ENCODE results near the gene MEOX1.
"Not testable (repeated sequence)": the region's sequence is repeated elsewhere in the genome, so short reads cannot be mapped to it uniquely, and the experiment has no call there.

Gene MEOX1

DNA sequence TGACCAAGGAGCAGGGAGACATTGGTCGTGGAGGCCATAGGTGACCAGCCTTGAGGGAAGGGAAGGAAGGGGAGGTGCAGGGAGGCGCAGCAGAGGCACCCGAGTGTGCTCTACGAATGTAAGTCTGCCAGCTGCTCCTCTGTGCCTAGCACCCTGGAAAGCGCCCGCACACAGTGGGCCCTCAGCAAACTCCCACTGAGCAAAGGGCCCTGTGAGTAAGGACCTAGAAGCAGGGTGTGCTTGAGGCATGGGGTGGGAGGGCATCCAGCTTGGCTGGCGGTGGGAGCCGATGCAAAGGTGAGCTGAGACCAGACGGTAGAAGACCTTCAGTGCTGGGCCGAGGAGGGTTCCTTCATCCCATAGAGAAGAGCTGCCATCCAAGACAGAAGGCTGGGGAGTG is 36.2 kb upstream of the MEOX1 start:
- Histone ChIP-seq H3K27me3 (no peaks in the 10 kb centered on the region), H3K9ac (no peak overlapping the region), H3K4me1 (peaks cover 21% of the 10 kb centered on the region), H3K4me2 (no peak overlapping the region), H3K4me3 (no peak overlapping the region), H4K20me1 (no peaks in the 10 kb centered on the region), H3K9me3 (no peaks in the 10 kb centered on the region), H3K27ac (no peak overlapping the region), H3K36me3 (no peaks in the 10 kb centered on the region)
- no peak for TF ChIP-seq Cebpa-rat (IDR thresholded peaks at IDR 0.05)

DNA sequence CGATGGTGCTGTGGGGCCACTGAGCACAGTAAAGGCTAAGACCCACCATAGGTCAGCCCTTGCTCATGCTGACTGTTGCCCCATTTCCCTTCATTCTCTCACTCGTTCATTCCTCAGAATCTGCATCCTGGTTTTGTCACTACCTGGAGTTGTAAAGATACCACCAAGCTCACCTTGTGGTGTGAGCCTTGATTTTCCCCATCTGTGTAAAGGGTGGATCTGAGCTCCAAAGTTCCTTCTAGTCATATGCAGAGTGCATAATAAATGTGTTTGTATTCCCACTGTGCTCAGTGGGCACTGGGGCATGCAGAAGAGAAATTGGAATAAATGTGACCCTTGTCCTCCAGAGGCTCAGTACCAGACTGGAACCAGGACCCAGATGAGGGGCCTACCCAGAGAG is 35.2 kb upstream of the MEOX1 start:
- no peaks in the 10 kb centered on the region for H3K27me3 ChIP-seq
- no peaks in the 10 kb centered on the region for H4K20me1 ChIP-seq
- H3K36me3 ChIP-seq = no peaks in the 10 kb centered on the region
- H3K4me3 ChIP-seq = no peak overlapping the region
- no peak overlapping the region for H3K9ac ChIP-seq
- no peaks in the 10 kb centered on the region for H3K9me3 ChIP-seq
- no peak overlapping the region for H3K4me2 ChIP-seq
- H3K27ac ChIP-seq = no peak overlapping the region
- H3K4me1 ChIP-seq = peaks cover 18% of the 10 kb centered on the region
- no peak for TF ChIP-seq Cebpa-rat (IDR thresholded peaks at IDR 0.05)

DNA sequence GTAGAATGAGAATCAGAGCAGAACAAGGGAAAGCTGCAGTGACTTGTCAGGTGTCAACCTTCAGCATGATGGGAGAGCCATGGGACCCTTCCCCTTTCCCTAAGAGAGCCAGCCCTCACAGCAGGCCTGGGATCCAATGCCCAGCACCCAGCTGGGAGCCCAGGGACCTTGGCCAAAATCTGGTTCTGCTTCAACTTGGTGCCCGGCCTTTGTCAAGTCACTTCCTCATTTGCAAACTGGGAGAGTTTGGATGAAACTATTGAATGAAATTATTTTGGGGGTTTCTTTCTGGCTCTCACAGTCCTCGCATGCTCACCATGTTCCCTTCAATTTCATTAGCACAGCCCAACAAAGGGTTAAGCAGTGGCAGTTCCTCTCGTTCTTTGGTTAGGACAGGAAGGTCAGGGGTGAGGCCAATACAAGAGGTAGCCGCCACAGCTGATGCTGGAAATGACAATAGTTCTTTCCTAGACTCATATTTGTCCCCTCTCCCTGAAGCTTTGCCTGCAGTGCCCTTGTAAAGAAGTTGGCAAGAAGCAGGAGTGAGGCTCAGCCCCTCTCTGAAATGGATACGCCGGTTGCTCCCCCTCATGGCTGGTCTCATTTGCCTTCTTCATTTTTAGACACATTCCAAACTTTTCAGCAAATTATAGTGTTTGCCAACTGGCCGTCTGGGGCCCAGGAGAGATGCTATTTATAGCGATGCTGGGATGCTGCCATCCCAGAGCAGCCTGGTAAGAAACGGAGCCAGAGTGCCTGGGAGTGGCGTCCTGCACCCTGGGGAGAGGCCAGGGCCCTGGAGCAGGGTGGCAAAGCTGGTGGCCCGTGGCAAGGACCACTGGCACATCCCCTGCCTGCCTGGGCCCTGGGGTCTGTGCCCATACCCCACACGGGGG is 34.5 kb upstream of the MEOX1 start:
- TF ChIP-seq Cebpa-rat (IDR thresholded peaks at IDR 0.05) = no peak
- H3K4me1 ChIP-seq = peaks cover 11% of the 10 kb centered on the region
- no peak overlapping the region for H3K9ac ChIP-seq
- H3K4me2 ChIP-seq = no peak overlapping the region; the same call in 1 of the 2 replicates
- H3K27me3 ChIP-seq = no peaks in the 10 kb centered on the region
- H3K9me3 ChIP-seq = no peaks in the 10 kb centered on the region
- H4K20me1 ChIP-seq = no peaks in the 10 kb centered on the region
- no peaks in the 10 kb centered on the region for H3K36me3 ChIP-seq
- H3K4me3 ChIP-seq = no peak overlapping the region
- no peak overlapping the region for H3K27ac ChIP-seq

DNA sequence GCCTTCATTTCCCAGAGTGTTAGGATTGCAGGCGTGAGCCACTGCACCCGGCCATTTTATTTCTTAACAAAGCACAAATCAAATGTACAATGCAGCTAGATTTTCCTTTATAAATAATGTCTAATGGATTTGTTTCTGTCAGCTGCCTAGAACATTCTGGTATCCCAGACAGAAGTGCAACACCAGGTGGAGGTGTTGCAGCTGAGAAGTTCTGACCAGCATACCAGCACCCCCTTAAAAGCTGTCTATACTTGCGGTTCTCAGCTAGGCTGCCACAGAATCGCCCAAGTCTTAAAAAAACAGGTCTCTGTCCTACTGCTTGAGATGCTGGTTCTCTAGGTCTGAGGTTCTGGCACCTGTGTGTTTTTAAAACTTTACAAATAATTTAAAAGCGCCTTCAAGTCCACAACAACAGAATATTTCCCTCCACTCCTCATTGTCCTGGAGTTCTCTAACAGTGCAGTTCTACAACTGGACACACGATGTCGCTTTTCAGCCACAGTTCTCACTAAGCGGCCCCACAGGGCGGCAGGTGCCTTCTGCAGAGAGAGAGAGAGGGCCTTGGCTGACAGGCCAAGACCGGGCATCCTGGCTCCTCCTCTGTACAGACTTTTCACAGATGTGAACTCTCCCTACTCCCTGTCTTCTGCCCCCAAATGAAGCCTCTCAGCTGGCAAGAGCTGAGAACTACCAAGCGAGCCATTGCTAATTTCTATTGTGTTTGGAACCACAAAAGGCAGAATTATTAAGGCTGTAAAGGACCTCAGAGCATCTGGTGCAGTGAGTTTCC is 32.6 kb upstream of the MEOX1 start:
- no peaks in the 10 kb centered on the region for H3K27me3 ChIP-seq
- no peak overlapping the region for H3K9ac ChIP-seq
- H3K4me2 ChIP-seq = no peak overlapping the region
- no peak overlapping the region for H3K27ac ChIP-seq
- H3K36me3 ChIP-seq = no peaks in the 10 kb centered on the region
- TF ChIP-seq Cebpa-rat (IDR thresholded peaks at IDR 0.05) = no peak
- H3K4me3 ChIP-seq = no peak overlapping the region
- peaks cover 5% of the 10 kb centered on the region; the same call in 1 of the 2 replicates for H3K4me1 ChIP-seq
- H4K20me1 ChIP-seq = no peaks in the 10 kb centered on the region
- H3K9me3 ChIP-seq = no peaks in the 10 kb centered on the region

DNA sequence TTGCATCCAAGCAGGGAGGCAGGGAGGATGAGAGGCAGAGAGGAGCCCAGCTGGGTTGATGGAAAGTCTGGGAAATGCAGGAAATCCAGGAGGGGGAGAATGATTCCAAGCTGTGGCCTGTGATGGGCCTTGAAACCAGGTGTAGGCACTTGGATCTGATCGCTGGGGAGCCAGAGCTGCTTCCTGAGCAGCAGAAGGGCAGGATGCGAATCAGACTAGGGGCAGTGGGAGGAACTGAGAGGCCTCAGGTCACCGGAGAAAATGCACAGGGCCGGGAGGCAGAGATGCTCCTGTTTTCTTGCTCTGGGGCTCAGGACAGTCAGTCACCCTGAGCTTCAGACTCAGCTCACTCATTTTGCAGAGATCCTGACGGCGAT is 29.6 kb upstream of the MEOX1 start:
- no peaks in the 10 kb centered on the region for H3K27me3 ChIP-seq
- H3K4me1 ChIP-seq = peaks cover 3% of the 10 kb centered on the region; the same call in 1 of the 2 replicates
- H3K4me2 ChIP-seq = no peak overlapping the region
- no peaks in the 10 kb centered on the region for H3K36me3 ChIP-seq
- no peak overlapping the region for H3K27ac ChIP-seq
- no peaks in the 10 kb centered on the region for H3K9me3 ChIP-seq
- no peaks in the 10 kb centered on the region for H4K20me1 ChIP-seq
- H3K9ac ChIP-seq = no peak overlapping the region; the same call in 1 of the 2 replicates
- no peak overlapping the region for H3K4me3 ChIP-seq
- TF ChIP-seq Cebpa-rat (IDR thresholded peaks at IDR 0.05) = no peak

DNA sequence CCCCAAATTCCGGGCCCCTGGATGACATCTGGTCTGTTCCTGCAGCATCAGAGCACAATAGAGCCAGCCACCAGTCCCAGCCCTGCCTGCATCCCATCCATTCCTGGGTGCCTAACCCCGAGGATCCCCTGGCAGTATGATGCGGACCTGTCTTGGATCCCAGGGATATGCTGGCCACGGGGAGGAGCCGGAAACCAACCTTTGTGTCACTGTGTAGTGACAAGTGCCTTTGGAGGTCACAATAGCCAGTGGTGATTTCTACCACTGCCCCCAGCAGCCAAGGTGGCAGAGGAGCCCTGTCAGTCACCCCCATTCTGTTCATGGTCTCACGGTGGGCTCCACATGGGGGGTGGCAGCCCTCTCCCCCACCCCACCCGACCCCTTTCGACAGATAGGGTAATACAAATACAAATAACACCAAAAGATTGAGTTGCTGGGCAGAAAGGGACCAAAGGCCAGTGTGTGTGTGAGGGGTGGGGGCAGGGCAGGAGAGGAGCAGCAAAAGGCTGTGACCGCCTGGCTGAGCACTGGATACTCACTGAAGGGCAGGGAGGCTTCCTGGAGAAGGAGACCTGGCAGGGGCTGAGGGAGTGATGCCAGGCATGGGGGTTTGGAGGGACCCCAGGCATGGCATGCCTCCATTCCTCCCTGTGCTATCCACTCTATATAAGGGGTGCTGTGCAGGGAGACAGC is 29.0 kb upstream of the MEOX1 start:
- Histone ChIP-seq H4K20me1 (no peaks in the 10 kb centered on the region), H3K4me3 (no peak overlapping the region), H3K27me3 (no peaks in the 10 kb centered on the region), H3K27ac (no peak overlapping the region), H3K9ac (no peak overlapping the region), H3K36me3 (no peaks in the 10 kb centered on the region), H3K4me2 (no peak overlapping the region), H3K4me1 (no peaks in the 10 kb centered on the region), H3K9me3 (no peaks in the 10 kb centered on the region)
- no peak for TF ChIP-seq Cebpa-rat (IDR thresholded peaks at IDR 0.05)

DNA sequence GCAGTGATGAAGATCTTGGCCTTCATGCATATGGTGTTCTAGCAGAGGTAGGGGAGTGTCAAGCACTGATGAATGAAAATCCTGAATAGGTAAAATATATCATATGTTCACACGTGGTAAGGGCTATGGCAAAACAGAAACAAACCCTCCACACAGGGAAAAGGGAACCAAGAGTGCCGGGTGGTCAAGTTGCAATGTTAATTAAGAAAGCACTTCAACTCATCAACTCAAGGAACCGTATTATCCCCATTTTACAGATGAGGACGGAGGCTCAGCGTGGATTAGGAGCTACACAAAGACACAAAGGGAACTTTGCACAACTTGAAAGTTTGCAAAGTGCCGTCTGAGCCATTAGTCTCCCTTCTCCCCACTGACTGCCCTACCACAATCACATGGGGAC is 28.1 kb upstream of the MEOX1 start:
- Histone ChIP-seq H3K4me3 (no peak overlapping the region), H4K20me1 (no peaks in the 10 kb centered on the region), H3K27me3 (no peaks in the 10 kb centered on the region), H3K4me1 (peaks cover 4% of the 10 kb centered on the region), H3K36me3 (no peaks in the 10 kb centered on the region), H3K9ac (no peak overlapping the region), H3K9me3 (no peaks in the 10 kb centered on the region), H3K27ac (no peak overlapping the region), H3K4me2 (no peak overlapping the region)
- no peak for TF ChIP-seq Cebpa-rat (IDR thresholded peaks at IDR 0.05)

DNA sequence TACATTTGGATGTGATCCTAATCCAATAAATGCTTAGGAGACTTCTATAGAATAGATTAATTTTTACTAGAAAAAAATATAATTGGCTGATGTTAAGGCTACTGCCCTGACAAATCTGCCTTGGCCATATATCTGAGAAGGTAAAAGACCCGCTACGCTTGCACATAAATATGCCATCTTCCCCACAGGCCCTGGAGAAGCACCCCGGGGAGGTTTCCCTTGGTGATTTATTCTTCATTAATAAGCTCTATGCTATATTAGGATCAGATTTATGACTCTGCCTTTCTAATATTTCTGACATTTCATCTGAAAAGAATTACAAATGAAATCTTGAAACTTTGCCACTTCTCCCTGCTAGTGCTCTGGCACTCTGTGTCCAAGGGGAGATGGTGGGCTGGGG is 27.4 kb upstream of the MEOX1 start:
- Histone ChIP-seq H3K4me1 (peaks cover 11% of the 10 kb centered on the region), H3K9me3 (no peaks in the 10 kb centered on the region), H3K4me3 (no peak overlapping the region), H3K9ac (no peak overlapping the region), H3K4me2 (no peak overlapping the region), H4K20me1 (no peaks in the 10 kb centered on the region), H3K36me3 (no peaks in the 10 kb centered on the region), H3K27me3 (no peaks in the 10 kb centered on the region), H3K27ac (no peak overlapping the region)
- no peak for TF ChIP-seq Cebpa-rat (IDR thresholded peaks at IDR 0.05)

DNA sequence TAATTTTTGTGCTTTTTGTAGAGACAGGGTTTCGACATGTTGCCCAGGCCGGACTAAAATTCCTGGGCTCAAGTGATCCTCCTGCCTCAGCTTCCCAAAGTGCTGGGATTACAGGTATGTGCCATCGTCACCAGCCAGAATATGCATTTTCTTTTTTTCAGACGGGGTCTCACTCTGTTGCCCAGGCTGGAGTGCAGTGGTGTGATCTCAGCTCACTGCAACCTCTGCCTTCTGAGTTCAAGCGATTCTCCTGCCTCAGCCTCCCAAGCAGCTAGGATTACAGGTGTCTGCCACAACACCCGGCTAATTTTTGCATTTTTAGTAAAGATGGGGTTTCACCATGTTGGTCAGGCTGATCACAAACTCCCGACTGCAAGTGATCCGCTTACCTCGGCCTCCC is 25.2 kb upstream of the MEOX1 start:
- not testable (repeated sequence) for H3K27me3 ChIP-seq, H3K9ac ChIP-seq, H3K4me3 ChIP-seq, H4K20me1 ChIP-seq, H3K36me3 ChIP-seq, H3K9me3 ChIP-seq, H3K27ac ChIP-seq, H3K4me2 ChIP-seq
- peaks cover 15% of the 10 kb centered on the region for H3K4me1 ChIP-seq

Data from BLaER1 (cell line).